WTC11 (cell line): ENCODE results near the gene NUP210L.

ENCODE experiments used
- ARID4B ChIP-seq: sonication (generic); formaldehyde crosslinking; IDR thresholded peaks from 2 replicates; pipeline ENCODE4 v1.8.0; 2023; ENCODE audit warnings: missing genetic modification reagents, mild to moderate bottlenecking, borderline replicate concordance
- CREB1 ChIP-seq: sonication (generic); formaldehyde crosslinking; IDR thresholded peaks from 2 replicates; pipeline ENCODE4 v1.8.0; 2023; ENCODE audit warnings: mild to moderate bottlenecking, missing genetic modification reagents
- ETV6 ChIP-seq: sonication (generic); formaldehyde crosslinking; IDR thresholded peaks from 2 replicates; pipeline ENCODE4 v1.8.1; 2022; ENCODE audit warnings: mild to moderate bottlenecking, missing genetic modification reagents
- SMAD4 ChIP-seq: sonication (generic); formaldehyde crosslinking; IDR thresholded peaks from 2 replicates; pipeline ENCODE4 v1.8.0; 2022; ENCODE audit warnings: mild to moderate bottlenecking, missing genetic modification reagents
- ZBTB21 ChIP-seq: sonication (generic); formaldehyde crosslinking; IDR thresholded peaks from 2 replicates; pipeline ENCODE4 v1.8.1; 2023; ENCODE audit warnings: mild to moderate bottlenecking, missing genetic modification reagents, borderline replicate concordance

- no peak for TF ChIP-seq ARID4B (CRISPR knock-in tag)
- TF ChIP-seq SMAD4 (CRISPR knock-in tag) = no peak
- no peak for TF ChIP-seq ZBTB21 (CRISPR knock-in tag)
- TF ChIP-seq CREB1 (CRISPR knock-in tag) = no peak
- no peak for TF ChIP-seq ETV6 (CRISPR knock-in tag)
These were observed 11.3 kb upstream of the NUP210L start for GRCh38 chr1:154166207-154166606.
